HFFc6 (cell line): ENCODE measurements around the gene LEMD1. TPM values are rescaled to one million over a fixed set of nuclear protein-coding genes. Genes with fewer than 3 reads are reported as not detected.

Experiments used
- DNase-seq: peaks from one replicate; pipeline ENCODE4 v3.0.0-alpha.2; 2018
- H3K27ac Mint-ChIP-seq: 2 replicates; pipeline ENCODE4 v1.8.0; 2020; ENCODE audit warnings: mild to moderate bottlenecking, mixed read lengths
- H3K27me3 Mint-ChIP-seq: 2 replicates; pipeline ENCODE4 v1.8.0; 2021; ENCODE audit warnings: mild to moderate bottlenecking, moderate library complexity, mixed read lengths; ENCODE audit not compliant: insufficient read depth
- H3K36me3 Mint-ChIP-seq: 2 replicates; pipeline ENCODE4 v1.8.0; 2021; ENCODE audit warnings: low read depth, mixed read lengths
- H3K4me1 Mint-ChIP-seq: 2 replicates; pipeline ENCODE4 v1.8.0; 2020; ENCODE audit warnings: low read depth, mixed read lengths
- H3K4me3 Mint-ChIP-seq: 2 replicates; pipeline ENCODE4 v1.8.0; 2020; ENCODE audit warnings: mild to moderate bottlenecking, moderate library complexity, mixed read lengths
- H3K9me3 Mint-ChIP-seq: 2 replicates; pipeline ENCODE4 v1.8.0; 2020; ENCODE audit warnings: mild to moderate bottlenecking, mixed read lengths
- total RNA-seq, 6 experiments: library from RNA; stranded (reverse); fragmentation: NEBNext Ultra II Directional; extraction: Animal tissue kit (Norgen Biotek cat#: 25700); gene quantifications; 2 replicates in 1 of 6; 3 replicates in 5 of 6; pipeline ENCODE4 v1.2.3, GENCODE V29; 2021
- TF ChIP-seq, protein P1 (sequence below): fragments of 200-600 bp; sonication (generic); IDR thresholded peaks from 2 replicates; pipeline ENCODE4 v1.5.0; 2021; ENCODE audit warnings: antibody characterized with exemption, mild to moderate bottlenecking

LEMD1 gene
- total RNA-seq, 6 experiments from 2014 or later = not detected

DNA sequence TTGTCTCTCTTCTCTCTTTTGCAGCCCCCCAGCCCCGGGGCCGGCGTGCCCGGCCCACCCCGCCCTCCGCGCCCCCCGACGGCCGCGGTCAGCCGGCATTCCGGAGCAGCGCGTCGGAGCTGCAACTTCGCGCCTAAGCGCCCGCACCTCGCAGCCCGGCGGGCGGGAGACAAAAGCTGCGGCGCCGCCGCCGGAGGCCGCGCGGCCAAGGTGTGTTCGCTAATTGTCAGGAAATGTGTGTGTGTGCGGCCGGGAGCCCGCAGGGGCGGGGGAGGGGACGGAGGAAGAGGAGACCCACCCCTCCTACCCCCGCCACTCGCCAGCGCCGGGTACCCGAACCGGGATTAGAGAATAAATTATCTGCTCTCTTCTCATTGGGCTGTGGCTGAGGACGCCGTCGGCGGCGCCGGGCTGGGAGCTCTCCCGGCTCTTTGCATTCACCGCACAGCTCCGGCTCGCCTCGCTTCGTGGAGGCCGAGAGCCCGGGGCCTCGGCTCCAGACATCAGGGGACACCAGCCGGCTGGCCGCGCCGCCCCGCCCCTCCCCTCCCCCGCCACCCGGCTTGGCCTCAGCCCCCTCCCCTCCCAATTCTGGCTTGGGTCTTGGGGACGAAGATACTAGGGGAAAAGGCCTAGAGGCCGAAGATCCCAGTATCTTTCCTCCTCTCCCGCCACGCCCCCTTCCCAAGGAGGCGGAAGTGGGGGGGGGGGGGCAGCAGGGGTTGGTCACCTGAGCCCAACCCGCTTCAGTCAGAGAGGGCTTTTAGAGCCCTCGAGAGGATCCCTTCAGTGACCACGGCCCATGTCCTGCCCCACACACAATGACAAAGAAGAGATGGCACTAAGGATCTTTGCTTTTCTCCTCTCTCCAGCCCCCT, 35.3 kb upstream of the LEMD1 start:
- TF ChIP-seq, protein P1, sequence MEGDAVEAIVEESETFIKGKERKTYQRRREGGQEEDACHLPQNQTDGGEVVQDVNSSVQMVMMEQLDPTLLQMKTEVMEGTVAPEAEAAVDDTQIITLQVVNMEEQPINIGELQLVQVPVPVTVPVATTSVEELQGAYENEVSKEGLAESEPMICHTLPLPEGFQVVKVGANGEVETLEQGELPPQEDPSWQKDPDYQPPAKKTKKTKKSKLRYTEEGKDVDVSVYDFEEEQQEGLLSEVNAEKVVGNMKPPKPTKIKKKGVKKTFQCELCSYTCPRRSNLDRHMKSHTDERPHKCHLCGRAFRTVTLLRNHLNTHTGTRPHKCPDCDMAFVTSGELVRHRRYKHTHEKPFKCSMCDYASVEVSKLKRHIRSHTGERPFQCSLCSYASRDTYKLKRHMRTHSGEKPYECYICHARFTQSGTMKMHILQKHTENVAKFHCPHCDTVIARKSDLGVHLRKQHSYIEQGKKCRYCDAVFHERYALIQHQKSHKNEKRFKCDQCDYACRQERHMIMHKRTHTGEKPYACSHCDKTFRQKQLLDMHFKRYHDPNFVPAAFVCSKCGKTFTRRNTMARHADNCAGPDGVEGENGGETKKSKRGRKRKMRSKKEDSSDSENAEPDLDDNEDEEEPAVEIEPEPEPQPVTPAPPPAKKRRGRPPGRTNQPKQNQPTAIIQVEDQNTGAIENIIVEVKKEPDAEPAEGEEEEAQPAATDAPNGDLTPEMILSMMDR = no peak
- no peaks in the 10 kb centered on the region for H3K36me3 Mint-ChIP-seq
- H3K9me3 Mint-ChIP-seq = no peaks in the 10 kb centered on the region
- no peaks in the 10 kb centered on the region for H3K4me1 Mint-ChIP-seq
- DNase-seq = no peak
- H3K4me3 Mint-ChIP-seq = no peak overlapping the region
- no peak overlapping the region for H3K27ac Mint-ChIP-seq
- peaks cover 39% of the 10 kb centered on the region for H3K27me3 Mint-ChIP-seq

GRCh38 chr1:205456383-205456867, 34.6 kb upstream of the LEMD1 start:
- H3K27me3 Mint-ChIP-seq = peaks cover 39% of the 10 kb centered on the region
- H3K4me3 Mint-ChIP-seq = no peak overlapping the region
- TF ChIP-seq, protein P1 = no peak
- no peak overlapping the region for H3K27ac Mint-ChIP-seq
- DNase-seq = no peak
- no peaks in the 10 kb centered on the region for H3K9me3 Mint-ChIP-seq
- H3K36me3 Mint-ChIP-seq = no peaks in the 10 kb centered on the region
- H3K4me1 Mint-ChIP-seq = no peaks in the 10 kb centered on the region

GRCh38 chr1:205455581-205456382, 33.9 kb upstream of the LEMD1 start, which contains the start of gene BLACAT1:
BLACAT1 (minus strand) TSS chr1:205456045.
- no peaks in the 10 kb centered on the region for H3K4me1 Mint-ChIP-seq
- peaks cover 42% of the 10 kb centered on the region for H3K27me3 Mint-ChIP-seq
- H3K9me3 Mint-ChIP-seq = no peaks in the 10 kb centered on the region
- H3K27ac Mint-ChIP-seq = no peak within 1 kb of the TSS
- DNase-seq = no peak
- TF ChIP-seq, protein P1 = no peak
- no peak within 1 kb of the TSS for H3K4me3 Mint-ChIP-seq
- no peaks in the 10 kb centered on the region for H3K36me3 Mint-ChIP-seq

GRCh38 chr1:205454903-205455335, 33.1 kb upstream of the LEMD1 start:
- H3K27ac Mint-ChIP-seq = no peak overlapping the region
- no peaks in the 10 kb centered on the region for H3K4me1 Mint-ChIP-seq

DNA sequence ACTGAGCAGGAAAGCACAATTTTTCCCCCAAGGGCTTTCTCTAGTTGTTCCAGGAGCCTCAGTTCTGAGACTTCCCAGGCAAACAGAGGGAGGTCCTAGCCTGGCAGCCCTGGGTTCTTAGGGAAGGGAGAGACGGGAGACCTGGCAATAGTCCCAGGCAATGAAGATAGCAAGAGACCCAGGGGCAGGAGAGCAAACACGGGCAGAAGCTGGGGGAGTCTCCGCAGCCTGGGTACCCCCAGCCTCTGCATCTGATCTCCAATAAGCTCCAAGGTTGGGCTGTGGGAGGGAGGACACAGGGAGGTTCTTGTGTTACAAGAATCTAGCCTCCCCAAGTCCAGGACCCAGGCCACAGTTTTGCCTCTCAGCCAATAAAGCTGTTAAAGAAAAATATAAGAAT, 31.6 kb upstream of the LEMD1 start:
- no peak overlapping the region for H3K4me3 Mint-ChIP-seq
- no peak for DNase-seq
- no peaks in the 10 kb centered on the region for H3K36me3 Mint-ChIP-seq
- no peaks in the 10 kb centered on the region for H3K9me3 Mint-ChIP-seq
- TF ChIP-seq, protein P1 = no peak
- H3K4me1 Mint-ChIP-seq = no peaks in the 10 kb centered on the region; the same call in 1 of the 2 replicates
- H3K27ac Mint-ChIP-seq = no peak overlapping the region
- peaks cover 45% of the 10 kb centered on the region for H3K27me3 Mint-ChIP-seq

More at GRCh38 chr1:205454903-205455335, 33.1 kb upstream of the LEMD1 start:
- no peaks in the 10 kb centered on the region for H3K36me3 Mint-ChIP-seq
- H3K4me3 Mint-ChIP-seq = no peak overlapping the region
- TF ChIP-seq, protein P1 = no peak
- no peak for DNase-seq
- no peaks in the 10 kb centered on the region for H3K9me3 Mint-ChIP-seq
- peaks cover 45% of the 10 kb centered on the region for H3K27me3 Mint-ChIP-seq
